GM12874 (cell line): ENCODE measurements around the gene CALML5.

Experiments used
- CTCF ChIP-seq: IDR thresholded peaks from 2 replicates; pipeline ENCODE4 v1.5.1; 2011; ENCODE audit warnings: low read depth, mild to moderate bottlenecking, control low read depth, low read length, moderate library complexity; ENCODE audit not compliant: insufficient read depth

The CALML5 gene

DNA sequence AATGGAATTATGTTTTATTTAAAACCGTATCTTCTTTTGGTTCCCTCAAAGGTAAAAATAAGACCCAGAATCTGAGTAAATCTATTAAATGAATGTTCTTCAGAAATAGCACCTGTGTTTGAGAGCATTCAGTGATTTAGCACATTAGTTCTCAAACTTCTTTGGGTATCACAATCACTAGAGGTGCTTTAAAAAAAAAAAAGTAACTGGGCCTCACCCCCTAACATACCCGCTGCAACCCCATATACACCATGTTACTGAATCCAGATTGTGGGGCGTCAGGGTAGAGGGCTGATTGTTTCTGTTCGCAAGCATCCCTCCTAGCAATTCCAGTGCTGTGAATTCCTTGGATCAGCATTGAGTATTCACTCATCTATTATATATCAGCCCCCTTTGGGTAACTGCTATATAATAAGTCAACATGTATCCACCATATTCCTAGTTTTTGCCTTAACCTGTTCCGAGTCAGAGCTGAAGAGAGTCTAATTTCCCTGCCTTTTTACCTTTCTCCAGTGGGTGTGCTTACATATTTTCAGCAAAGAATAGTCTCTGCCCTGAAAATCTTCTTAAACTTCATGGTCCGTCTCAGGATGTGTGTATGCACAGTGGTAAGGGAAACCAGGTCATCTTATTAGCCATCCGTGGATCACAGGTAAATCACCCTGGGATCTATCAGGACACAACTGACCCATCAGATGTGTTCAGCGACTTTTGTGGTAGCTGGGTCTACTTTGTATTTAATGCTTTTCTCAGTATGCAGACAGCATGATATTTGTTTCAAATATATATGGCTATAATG, 40.2 kb downstream of the CALML5 start:
- TF ChIP-seq CTCF, result no peak

GRCh38 chr10:5458425-5458824, 40.9 kb downstream of the CALML5 start:
- no peak for TF ChIP-seq CTCF

DNA sequence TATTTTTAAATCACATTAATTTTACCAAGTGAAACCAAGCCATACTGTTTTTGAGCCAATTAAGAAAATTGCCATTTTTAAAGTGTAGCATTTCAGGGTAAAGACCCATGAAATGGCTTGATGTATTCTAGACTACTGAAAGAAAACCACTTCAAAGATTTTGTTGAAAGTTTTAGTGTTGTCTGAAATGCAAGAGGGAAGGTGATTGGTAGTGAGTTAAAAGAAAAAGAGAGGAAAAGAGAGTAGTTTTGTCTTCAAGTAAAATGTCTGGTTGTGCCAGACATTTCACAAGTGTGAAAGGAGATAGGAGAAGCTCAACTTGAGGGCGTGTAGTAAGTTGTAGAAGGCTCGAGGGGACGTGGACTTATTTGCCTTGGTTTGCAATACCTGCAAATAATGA, 41.6 kb downstream of the CALML5 start:
- no peak for TF ChIP-seq CTCF

DNA sequence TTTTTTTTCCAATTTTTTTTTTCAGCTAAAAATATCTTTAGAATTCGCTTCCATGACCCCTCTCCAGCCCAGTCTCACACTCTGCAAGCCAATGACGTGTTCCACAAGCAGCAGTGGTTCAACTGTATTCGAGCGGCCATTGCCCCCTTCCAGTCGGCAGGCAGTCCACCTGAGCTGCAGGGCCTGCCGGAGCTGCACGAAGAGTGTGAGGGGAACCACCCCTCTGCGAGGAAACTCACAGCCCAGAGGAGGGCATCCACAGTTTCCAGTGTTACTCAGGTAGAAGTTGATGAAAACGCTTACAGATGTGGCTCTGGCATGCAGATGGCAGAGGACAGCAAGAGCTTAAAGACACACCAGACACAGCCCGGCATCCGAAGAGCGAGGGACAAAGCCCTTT, 42.8 kb downstream of the CALML5 start:
- no peak for TF ChIP-seq CTCF

- TF ChIP-seq CTCF, result no peak
Measured at GRCh38 chr10:5453749-5454489, 45.5 kb downstream of the CALML5 start.

DNA sequence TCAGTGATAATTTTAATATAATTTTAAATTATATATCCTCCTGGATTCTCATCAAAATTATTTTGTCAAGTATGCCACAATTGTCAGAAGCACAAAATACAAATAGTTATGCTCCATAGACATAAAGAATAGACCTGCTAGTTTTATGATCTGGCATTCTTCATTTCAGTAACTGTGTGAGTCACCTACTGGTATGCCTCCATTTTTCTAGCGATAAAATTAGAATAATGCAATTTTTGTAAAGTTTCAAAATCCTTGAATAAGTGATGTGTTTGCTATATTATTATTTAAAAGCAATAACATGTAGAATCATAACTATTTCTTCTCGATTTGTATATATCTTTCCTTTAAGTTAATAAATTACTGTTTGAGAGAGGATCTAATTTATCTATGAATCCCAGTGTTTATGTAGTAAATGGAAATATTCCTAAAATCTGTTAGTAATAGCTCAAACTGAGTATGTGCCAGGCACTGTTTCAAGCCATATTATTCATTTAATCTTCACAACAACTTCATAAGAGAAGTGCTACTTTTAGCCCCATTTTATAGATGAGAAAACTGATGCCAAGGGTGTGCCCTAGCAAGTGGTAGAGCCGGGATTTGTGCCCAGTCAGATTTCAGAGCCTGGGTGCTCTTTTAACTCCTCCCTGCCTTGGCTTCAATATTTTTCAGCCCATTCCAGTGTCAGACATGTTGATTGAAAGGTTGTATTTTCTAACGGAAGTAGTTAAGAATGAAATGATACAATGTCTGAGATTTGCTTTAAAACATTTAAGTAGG, 48.6 kb downstream of the CALML5 start:
- no peak for TF ChIP-seq CTCF

DNA sequence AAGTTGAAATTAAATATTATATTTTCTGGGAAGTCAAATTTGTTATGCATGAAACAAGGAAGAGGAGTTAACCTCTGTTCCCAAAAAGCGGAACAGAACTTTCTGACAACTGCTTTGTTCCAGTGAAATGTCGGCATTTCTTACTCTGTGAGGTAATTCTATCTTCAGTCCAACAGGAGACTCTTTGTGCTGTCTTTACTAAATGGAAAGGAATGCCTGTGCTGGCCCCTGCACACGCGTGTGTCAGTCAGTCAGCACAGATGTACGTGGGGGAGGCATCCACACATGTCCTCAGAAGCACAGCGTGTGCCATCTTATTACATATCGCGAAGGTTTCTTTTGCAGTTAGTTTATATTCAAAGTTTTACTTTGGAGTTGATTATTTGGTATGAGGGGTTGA, 49.5 kb downstream of the CALML5 start:
- TF ChIP-seq CTCF, result no peak
